HG02852 (cell line): ENCODE results near the gene ARHGAP24.
"Not testable (repeated sequence)": the region's sequence is repeated elsewhere in the genome, so short reads cannot be mapped to it uniquely, and the experiment has no call there.

Source experiments
- ATAC-seq: cut with Tn5 transposase; IDR thresholded peaks from one replicate; pipeline ENCODE4 v1.9.1; 2021; ENCODE audit warnings: mild to moderate bottlenecking, moderate library complexity; ENCODE audit not compliant: unreplicated experiment

The ARHGAP24 gene

DNA sequence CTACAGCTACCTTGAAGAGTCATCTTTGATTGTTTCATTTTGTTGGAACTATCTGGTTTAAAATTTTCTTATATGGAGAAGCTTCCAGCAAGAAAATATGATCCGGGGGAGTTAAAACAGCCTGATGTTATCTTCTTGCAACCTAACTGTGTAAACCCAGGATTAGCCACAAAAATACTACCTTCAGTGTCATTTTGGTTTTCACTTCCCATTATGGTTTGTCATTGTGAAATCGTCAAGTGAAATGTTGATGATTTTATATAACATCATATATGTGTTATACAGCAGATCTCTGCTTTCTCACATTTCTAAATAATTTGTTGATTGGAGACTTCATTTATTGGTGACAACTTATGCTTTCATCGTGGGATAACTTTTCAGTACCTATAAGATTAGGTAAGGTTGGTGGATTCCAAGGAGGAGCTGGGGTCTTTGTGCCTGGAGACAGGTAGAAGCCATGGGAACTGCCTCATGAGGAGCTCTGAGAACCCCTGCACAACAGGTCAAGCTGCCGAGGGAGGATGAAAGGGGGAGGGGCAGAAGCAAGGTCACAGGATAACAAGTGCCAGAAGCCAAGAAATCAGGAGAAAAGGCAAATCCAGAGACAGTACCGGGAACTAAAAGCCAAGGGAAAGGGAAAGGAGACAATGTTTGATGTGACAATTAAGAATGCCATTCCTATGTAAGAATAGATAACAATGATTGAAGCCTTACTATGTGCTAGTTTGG is 7.2 kb downstream of the ARHGAP24 start:
- no peak for ATAC-seq

DNA sequence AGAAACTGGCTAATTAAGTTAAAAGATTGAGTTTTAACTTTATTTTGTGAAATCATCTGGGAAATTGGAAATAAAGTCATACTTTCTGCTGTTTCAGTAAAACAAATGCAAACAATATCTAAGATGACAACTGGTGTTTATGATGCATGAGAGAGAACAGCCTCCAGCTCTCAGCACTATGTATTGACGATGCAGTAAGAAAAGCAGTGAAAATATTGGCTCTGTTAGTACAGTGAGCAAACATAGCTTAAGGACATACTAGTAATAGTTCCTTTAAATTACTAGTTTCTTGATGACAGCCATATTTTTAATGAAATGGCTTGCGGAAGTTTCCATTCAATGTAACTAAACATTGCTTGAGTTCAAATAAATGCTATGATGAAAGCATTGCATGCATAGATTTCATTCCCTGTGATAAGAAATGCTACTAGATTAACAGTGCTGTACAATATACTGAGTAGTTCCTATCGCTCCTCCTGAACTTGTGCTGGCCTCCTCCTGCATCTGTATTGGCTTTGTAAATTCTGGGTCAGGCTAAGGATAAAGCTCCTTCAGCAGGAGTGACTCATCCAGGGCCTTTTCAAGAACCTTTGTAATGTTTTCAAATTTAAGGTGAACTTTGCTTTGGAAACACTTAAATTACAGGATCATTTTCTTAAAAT is 11.6 kb downstream of the ARHGAP24 start:
- no peak for ATAC-seq

- no peak for ATAC-seq
Measured at GRCh38 chr4:85488416-85488815, 13.5 kb downstream of the ARHGAP24 start.

GRCh38 chr4:85489273-85489981 is 14.5 kb downstream of the ARHGAP24 start:
- ATAC-seq = no peak

DNA sequence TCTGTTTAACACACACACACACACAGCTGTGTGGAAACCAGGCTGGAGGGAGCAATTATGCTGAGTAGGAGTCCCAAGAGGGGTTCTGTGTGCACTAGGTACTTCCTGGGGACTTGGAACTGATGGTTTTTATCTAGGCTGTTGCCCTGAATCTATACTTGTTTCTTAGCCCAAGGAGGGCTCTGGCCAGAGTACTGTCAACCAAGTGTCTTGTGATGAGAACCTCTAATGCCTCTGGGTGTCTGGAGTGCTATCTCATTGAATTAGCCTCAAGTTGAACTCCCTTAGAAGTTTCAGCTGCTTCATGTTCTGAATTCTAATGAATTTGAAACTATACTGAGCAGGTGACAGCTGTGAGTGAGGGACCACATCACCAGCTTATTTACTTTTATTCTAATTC is 16.6 kb downstream of the ARHGAP24 start:
- no peak for ATAC-seq

DNA sequence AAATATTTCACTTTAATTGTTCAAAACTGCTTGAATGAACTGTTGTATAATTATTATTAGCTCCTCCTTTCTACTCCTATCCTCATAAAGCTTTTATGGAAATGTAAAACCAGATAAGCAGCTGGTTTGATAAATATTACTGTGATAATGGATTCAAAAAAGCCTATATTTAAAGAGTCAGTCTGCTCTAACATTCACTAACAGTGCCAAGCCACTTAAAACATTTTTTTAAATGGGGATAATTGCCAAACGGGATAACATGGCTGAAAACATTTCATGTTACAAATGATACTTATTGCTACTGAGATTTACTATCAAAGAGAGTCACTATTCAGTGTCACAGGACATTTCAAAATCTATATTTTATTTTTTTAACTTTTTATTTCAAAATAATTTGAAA is 17.4 kb downstream of the ARHGAP24 start:
- ATAC-seq = no peak

- ATAC-seq = no peak
Measured at GRCh38 chr4:85495621-85496020, 20.7 kb downstream of the ARHGAP24 start.

- no peak for ATAC-seq
Measured at GRCh38 chr4:85496126-85496849, 21.3 kb downstream of the ARHGAP24 start.

DNA sequence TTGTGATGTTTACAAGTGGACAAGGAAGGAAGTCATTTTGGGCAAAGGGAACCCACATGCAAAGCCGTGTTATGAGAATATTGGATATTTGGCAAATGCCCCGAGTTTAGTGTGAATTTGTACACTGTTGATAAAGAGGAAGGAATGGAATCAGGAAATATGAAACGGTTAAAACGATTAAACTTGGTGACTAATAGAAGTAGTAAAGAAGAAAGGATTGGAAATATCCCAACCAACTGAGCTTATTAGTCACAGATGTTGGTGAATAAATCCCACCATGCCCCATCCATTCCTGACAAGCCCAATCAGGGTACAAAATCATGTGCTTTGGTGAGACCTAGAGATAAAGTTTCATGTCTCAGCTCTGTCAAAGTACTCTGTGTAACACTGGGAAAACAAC is 22.0 kb downstream of the ARHGAP24 start:
- ATAC-seq = no peak

GRCh38 chr4:85498068-85498733 is 23.3 kb downstream of the ARHGAP24 start:
- peak; percentile 99 for ATAC-seq

DNA sequence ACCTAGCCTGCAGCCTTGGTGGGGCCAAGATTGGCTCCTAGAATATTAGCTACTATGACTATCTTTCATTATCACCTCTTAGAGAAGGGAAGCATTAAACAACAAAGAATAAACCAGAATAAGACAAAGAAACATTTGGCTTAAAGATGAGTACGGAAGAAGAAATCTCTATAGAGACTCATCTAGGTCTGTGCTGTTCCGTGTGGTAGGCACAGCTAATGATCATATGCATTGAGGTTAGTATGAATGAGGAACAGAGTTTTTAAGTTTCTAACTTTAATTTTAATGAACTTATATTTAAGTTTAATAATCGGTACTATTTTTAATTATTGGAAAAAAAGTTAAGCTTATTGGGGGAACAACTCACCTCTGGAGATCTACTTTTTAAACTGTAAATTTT is 24.6 kb downstream of the ARHGAP24 start:
- ATAC-seq = no peak

GRCh38 chr4:85500110-85500867 is 25.3 kb downstream of the ARHGAP24 start:
- no peak for ATAC-seq

GRCh38 chr4:85501145-85501544 is 26.2 kb downstream of the ARHGAP24 start:
- ATAC-seq = not testable (repeated sequence)

DNA sequence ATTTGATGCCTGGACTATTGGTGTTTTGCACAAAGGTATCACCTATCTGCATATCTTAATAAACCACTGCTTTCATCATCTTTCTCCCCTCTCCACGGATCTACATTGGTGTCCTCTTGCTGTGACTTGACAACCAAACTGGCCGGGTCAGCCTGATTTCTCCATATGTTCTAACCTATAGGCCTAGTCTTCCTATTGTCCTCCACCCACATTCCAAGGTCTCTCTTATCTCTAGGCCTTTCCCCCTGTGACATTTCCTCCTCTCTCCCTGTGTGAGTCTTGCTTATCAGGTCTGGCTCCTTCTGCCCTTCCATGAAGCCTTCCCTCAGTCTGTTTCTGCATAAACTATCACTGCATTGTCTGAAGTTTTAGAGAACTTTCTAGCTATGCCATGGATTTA is 33.7 kb downstream of the ARHGAP24 start:
- no peak for ATAC-seq

DNA sequence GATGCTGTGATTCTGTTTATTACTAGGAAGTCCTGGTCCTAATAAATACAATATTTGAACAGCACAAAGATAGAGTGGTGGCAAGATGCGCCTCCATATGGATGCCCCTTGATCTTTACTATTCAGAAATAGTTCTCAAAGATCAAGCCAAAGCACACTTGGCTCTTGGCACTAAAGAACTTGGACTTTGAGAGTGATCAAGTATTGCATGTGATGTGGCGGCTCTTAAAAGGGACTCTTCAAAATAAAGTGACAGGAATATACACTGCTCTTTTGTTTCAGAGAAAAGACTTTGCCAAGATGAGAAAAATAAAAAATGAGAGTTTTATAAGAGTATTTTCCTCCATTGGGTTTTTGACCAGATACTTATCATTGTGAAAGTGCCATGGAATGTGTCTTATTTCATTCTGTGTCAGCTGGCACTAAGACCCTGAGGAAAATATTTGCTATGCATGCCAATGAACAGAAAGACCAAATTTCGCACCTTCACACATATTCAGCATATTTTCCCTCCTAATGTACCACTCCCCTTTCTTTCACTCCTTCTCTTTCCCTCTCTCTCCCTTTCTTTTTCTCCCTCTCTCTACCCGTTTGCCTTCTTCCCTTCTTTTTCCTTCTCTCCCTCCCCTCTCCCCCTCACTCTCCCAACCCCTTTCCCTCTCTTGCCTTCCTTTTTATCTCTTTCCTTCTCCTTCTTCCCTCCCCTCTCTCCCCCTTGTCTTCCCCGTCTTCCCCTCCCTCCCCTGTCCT is 35.1 kb downstream of the ARHGAP24 start:
- ATAC-seq = no peak

GRCh38 chr4:85510632-85510984 is 35.7 kb downstream of the ARHGAP24 start:
- ATAC-seq = no peak

DNA sequence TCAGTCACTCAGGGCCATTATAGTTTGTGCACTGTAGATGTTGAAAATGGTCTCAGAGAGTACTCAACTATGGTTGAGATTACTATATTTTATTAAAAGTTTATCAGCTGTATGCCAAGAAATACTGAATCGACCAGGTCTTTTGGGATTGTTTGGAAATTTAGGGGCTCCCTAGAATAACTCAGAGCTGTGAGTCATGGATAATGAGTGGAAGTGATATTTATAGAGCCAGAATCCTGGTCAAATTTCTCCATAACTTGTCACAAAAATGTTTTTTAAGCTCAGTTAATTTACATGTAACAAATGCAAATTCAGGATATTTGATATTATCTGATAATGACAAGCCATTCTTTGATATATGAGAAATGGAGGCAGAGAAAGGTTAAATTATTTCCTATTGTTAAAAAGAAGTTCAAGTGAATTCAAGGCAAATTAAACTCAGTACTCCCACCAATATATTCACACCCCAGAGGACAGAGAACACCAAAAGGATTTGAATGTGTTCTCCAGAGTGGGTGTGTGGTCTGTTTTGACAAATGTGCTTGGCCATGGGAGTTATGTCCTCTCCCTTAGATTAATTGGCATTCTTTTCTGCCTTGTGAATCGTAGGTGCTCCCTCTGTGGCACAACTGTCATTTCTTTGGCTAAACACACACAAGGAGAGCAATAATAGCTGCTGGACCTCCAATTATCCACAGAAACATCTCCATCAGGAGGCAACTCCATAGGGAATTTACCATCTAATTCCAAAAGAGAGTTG is 37.7 kb downstream of the ARHGAP24 start:
- no peak for ATAC-seq

- no peak for ATAC-seq
Measured at GRCh38 chr4:85514117-85514516, 39.2 kb downstream of the ARHGAP24 start.

DNA sequence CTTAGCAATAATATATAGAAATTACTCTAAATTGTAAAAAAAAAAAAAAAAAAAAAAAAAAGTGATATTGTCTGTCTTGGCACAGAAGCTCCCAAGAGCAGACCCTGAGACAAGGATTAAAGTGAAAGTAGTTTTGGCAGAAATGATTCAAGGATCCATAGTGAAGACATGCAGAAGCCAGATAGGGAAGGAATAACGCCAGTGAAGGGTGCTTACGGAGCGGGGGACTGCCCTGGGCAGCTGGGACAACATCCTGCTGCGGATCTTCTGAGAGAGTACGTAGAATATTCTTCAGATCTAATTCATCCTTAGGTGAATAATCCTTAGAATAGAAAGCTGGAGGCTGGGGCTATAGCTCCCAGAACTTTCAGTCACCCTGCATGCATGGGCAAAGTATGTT is 39.8 kb downstream of the ARHGAP24 start:
- ATAC-seq = no peak
